Endothelial cell of umbilical vein (primary cell): ENCODE measurements around the gene FSD1. TPM values are rescaled to one million over a fixed set of nuclear protein-coding genes. Genes with fewer than 3 reads are reported as not detected.

Source experiments
- BruUV-seq: library from RNA; stranded (reverse); fragments of 400-500 nt; replicated peaks from 2 replicates; lab custom pipeline; 2021; lab: Mats Ljungman, UMichigan
- CTCF ChIA-PET: fragments of 300-600, 350-600 bp; sonication (Branson Sonifier 250); formaldehyde crosslinking; loops from one replicate; lab custom pipeline; 2021; ENCODE audit warnings: antibody characterized with exemption, inconsistent platforms; lab: Charles Lee
- POLR2A ChIA-PET: fragments of 300-600, 350-600 bp; sonication (Branson Sonifier 250); formaldehyde crosslinking; loops from one replicate; lab custom pipeline; 2021; ENCODE audit warnings: antibody characterized with exemption, inconsistent platforms; lab: Charles Lee
- DNase-seq: peaks from one replicate; pipeline ENCODE4 v3.0.0-alpha.2; 2011; ENCODE audit warnings: low read depth, low spot score
- FAIRE-seq: peaks from 2 replicates; lab custom pipeline; 2011; peaks lifted over from hg19 to GRCh38; lab: Jason Lieb, UNC
- H2AFZ ChIP-seq: 2 replicates; pipeline ENCODE4 v1.6.0; 2012; ENCODE audit warnings: low read depth, low read length, control low read depth, inconsistent platforms
- H3K27ac ChIP-seq: 2 replicates; pipeline ENCODE4 v1.5.1; 2011; ENCODE audit warnings: low read depth, mild to moderate bottlenecking, control low read depth, low read length, moderate library complexity; ENCODE audit not compliant: insufficient read depth
- H3K27me3 ChIP-seq, 2 experiments: 2 replicates each; pipeline versions ENCODE4 v1.6.0 to v1.6.1; 2011; ENCODE audit warnings: low read length in 2 of 2, mixed read lengths in 1 of 2; ENCODE audit not compliant: control insufficient read depth in 2 of 2, insufficient read depth in 2 of 2
- H3K36me3 ChIP-seq, 2 experiments: 2 replicates in 1 of 2; 3 replicates in 1 of 2; pipeline ENCODE4 v1.5.1; 2011; ENCODE audit warnings: low read length in 2 of 2, mild to moderate bottlenecking in 1 of 2, moderate library complexity in 1 of 2; ENCODE audit not compliant: control insufficient read depth in 2 of 2, insufficient read depth in 2 of 2; ENCODE audit errors: extremely low read depth in 1 of 2
- H3K4me1 ChIP-seq: 3 replicates; pipeline ENCODE4 v1.5.1; 2011; ENCODE audit warnings: mild to moderate bottlenecking, low read length; ENCODE audit not compliant: control insufficient read depth, insufficient read depth; ENCODE audit errors: extremely low read depth
- H3K4me2 ChIP-seq: 2 replicates; pipeline ENCODE4 v1.6.1; 2011; ENCODE audit warnings: low read length, control low read depth, mixed read lengths; ENCODE audit not compliant: insufficient read depth
- H3K4me3 ChIP-seq, 3 experiments: fragments of 200-600 bp in 1 of 3; sonication (generic), shearing (Covaris generic) in 1 of 3; replicated peaks in 1 of 3; 2 replicates each; pipeline ENCODE4 v1.5.1; 2011 to 2016; ENCODE audit warnings: control low read depth in 3 of 3, low read length in 3 of 3, mild to moderate bottlenecking in 2 of 3, inconsistent platforms in 1 of 3, low read depth in 1 of 3, moderate library complexity in 1 of 3; ENCODE audit not compliant: insufficient read depth in 1 of 3
- H3K79me2 ChIP-seq: 2 replicates; pipeline ENCODE4 v1.6.0; 2012; ENCODE audit warnings: low read length, inconsistent platforms; ENCODE audit not compliant: control insufficient read depth, insufficient read depth
- H3K9ac ChIP-seq: replicated peaks from 2 replicates; pipeline ENCODE3; 2011; ENCODE audit warnings: low read length, control low read depth; ENCODE audit not compliant: insufficient read depth; ENCODE audit errors: extremely low read depth
- H3K9me1 ChIP-seq: replicated peaks from 3 replicates; pipeline ENCODE4 v1.6.0; 2011; ENCODE audit warnings: mild to moderate bottlenecking, low read length; ENCODE audit not compliant: control insufficient read depth, insufficient read depth; ENCODE audit errors: extremely low read depth
- H3K9me3 ChIP-seq: replicated peaks from 2 replicates; pipeline ENCODE4 v1.5.1; 2012; ENCODE audit warnings: low read length, inconsistent platforms; ENCODE audit not compliant: control insufficient read depth, insufficient read depth
- H4K20me1 ChIP-seq: replicated peaks from 2 replicates; pipeline ENCODE3; 2011; ENCODE audit warnings: mild to moderate bottlenecking, low read length; ENCODE audit not compliant: control insufficient read depth, insufficient read depth; ENCODE audit errors: extremely low read depth
- EZH2 ChIP-seq: IDR thresholded peaks from 2 replicates; pipeline ENCODE4 v1.6.1; 2012; ENCODE audit warnings: borderline replicate concordance, low read depth, mild to moderate bottlenecking, moderate library complexity, low read length, inconsistent platforms; ENCODE audit not compliant: severe bottlenecking
- FOS ChIP-seq: IDR thresholded peaks from 2 replicates; pipeline ENCODE4 v1.6.1; 2011; ENCODE audit warnings: mild to moderate bottlenecking, low read length, moderate library complexity, borderline replicate concordance; ENCODE audit not compliant: insufficient read depth
- GATA2 ChIP-seq: IDR thresholded peaks from 2 replicates; pipeline ENCODE4 v1.7.0; 2011; ENCODE audit warnings: low read depth, mild to moderate bottlenecking, moderate library complexity, mixed read lengths, low read length; ENCODE audit not compliant: insufficient read length, insufficient read depth
- JUN ChIP-seq: IDR thresholded peaks from 2 replicates; pipeline ENCODE4 v1.6.1; 2011; ENCODE audit warnings: borderline replicate concordance, low read depth; ENCODE audit not compliant: insufficient read length, insufficient read depth
- MYC ChIP-seq: IDR thresholded peaks from one replicate; pipeline ENCODE4 v1.6.1; 2011; ENCODE audit warnings: mild to moderate bottlenecking, low read depth, low read length
- POLR2A ChIP-seq: IDR thresholded peaks from 2 replicates; pipeline ENCODE4 v1.6.1; 2012; ENCODE audit warnings: low read depth, mild to moderate bottlenecking, control low read depth, low read length
- POLR2AphosphoS5 ChIP-seq: IDR thresholded peaks from 2 replicates; pipeline ENCODE4 v1.6.1; 2012; ENCODE audit warnings: low read depth, mild to moderate bottlenecking, control low read depth, low read length, moderate library complexity; ENCODE audit not compliant: insufficient read depth
- dilution Hi-C: fragments of 300-500 bp; cut with MboI; formaldehyde crosslinking; loops from one replicate; pipeline ENCODE4 v1.15.0; 2019; ENCODE audit warnings: low sequenced_read_pairs; ENCODE audit not compliant: extremely low pct_ligation_motif_present
- intact Hi-C: fragments of 100-400 bp; cut with micrococcal nuclease; formaldehyde crosslinking; loops from one replicate; pipeline ENCODE4 v1.10.0; 2022
- polyA plus RNA-seq, 4 experiments: library from polyadenylated mRNA; depleted of rRNA in 3 of 4; stranded (reverse) in 3 of 4; unstranded in 1 of 4; fragments of >200 nt; gene quantifications; 2 replicates each; pipeline versions ENCODE4 v1.2.1 to v1.2.3, GENCODE V29; 2011 to 2012; ENCODE audit warnings: missing spikeins in 1 of 4
- total RNA-seq: library from RNA; stranded (reverse); gene quantifications from 2 replicates; pipeline ENCODE4 v1.2.3, GENCODE V29; 2021
- TF ChIP-seq, protein P1 (sequence below), 2 donors: IDR thresholded peaks; 1 replicate in 1 of 2; 2 replicates in 1 of 2; pipeline ENCODE4 v1.5.1; 2011; ENCODE audit warnings: low read length in 2 of 2, mild to moderate bottlenecking in 2 of 2, moderate library complexity in 2 of 2, control low read depth in 1 of 2, inconsistent platforms in 1 of 2, low read depth in 1 of 2; ENCODE audit not compliant: insufficient read depth in 1 of 2; ENCODE audit errors: extremely low read depth in 1 of 2
- TF ChIP-seq, protein P2 (sequence below): IDR thresholded peaks from 2 replicates; pipeline ENCODE4 v1.6.1; 2011; ENCODE audit not compliant: insufficient read depth, insufficient read length

FSD1 gene
- total and polyA plus RNA-seq, 2 donors (not counting 3 experiments of a cell fraction or from before 2014, with no cell fraction given): 25.8 to 55.5 TPM

DNA sequence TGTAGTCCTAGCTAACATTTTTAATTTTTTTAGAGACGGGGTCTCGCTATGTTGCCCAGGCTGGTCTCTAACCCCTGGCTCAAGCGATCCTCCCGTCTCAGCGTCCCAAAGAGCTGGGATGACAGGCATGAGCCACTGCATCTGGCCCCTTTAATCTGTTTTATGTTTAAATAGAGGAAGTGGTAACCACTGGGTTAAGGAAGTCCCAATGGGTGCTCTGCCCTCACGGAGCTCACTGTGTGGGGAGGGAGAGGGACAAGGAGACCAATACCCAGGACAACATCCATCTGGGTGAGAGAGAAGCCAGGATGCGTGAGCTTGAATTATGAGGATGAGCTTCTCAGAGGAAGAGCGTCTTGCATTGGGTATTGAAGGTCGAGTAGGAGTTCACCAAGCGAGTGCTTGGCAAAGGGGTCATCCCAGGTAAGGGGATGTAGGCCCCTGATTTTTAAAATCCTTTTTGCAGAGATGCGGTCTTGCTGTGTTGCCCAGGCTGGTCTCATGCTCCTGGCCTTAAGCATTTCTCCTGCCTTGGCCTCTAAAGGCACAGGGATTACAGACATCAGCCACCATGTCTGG is 43.7 kb upstream of the FSD1 start:
- H3K4me3 ChIP-seq: no peak overlapping the region
- intact Hi-C loops (no loop called here), dilution Hi-C loops (no loop called here)
- H3K9me3 ChIP-seq: no peaks in the 10 kb centered on the region
- no peak overlapping the region for H3K9ac ChIP-seq
- no peaks in the 10 kb centered on the region for H3K9me1 ChIP-seq
- H3K27me3 ChIP-seq: no peaks in the 10 kb centered on the region
- BruUV-seq: no TSS peak
- POLR2A ChIA-PET: no interaction called here
- FAIRE-seq (no peak), DNase-seq (no peak)
- CTCF ChIA-PET: interaction anchor here (0.9 kb wide), 1 partner anchor 92 kb away, joined by 3 read pairs; no protein-coding TSS in a partner anchor
- TF ChIP-seq, protein P1, sequence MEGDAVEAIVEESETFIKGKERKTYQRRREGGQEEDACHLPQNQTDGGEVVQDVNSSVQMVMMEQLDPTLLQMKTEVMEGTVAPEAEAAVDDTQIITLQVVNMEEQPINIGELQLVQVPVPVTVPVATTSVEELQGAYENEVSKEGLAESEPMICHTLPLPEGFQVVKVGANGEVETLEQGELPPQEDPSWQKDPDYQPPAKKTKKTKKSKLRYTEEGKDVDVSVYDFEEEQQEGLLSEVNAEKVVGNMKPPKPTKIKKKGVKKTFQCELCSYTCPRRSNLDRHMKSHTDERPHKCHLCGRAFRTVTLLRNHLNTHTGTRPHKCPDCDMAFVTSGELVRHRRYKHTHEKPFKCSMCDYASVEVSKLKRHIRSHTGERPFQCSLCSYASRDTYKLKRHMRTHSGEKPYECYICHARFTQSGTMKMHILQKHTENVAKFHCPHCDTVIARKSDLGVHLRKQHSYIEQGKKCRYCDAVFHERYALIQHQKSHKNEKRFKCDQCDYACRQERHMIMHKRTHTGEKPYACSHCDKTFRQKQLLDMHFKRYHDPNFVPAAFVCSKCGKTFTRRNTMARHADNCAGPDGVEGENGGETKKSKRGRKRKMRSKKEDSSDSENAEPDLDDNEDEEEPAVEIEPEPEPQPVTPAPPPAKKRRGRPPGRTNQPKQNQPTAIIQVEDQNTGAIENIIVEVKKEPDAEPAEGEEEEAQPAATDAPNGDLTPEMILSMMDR (IDR thresholded peaks at IDR 0.05; ENCODE audit: extremely low read depth in 1 of 2, insufficient read depth in 1 of 2, low read depth in 1 of 2, low read length in 2 of 2): no peak
- no peak for TF ChIP-seq POLR2A
- TF ChIP-seq GATA2: no peak
- no peak for TF ChIP-seq EZH2
- TF ChIP-seq JUN: no peak
- TF ChIP-seq FOS: no peak
- no peak for TF ChIP-seq MYC
- no peak for TF ChIP-seq POLR2AphosphoS5
- TF ChIP-seq, protein P2, sequence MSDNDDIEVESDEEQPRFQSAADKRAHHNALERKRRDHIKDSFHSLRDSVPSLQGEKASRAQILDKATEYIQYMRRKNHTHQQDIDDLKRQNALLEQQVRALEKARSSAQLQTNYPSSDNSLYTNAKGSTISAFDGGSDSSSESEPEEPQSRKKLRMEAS: no peak
- no peak overlapping the region for H2AFZ ChIP-seq
- peaks cover 10 to 26% of the 10 kb centered on the region in 2 experiments for H3K36me3 ChIP-seq
- no peaks in the 10 kb centered on the region for H3K79me2 ChIP-seq
- H3K27ac ChIP-seq: no peak overlapping the region
- H3K4me2 ChIP-seq: no peak overlapping the region
- no peaks in the 10 kb centered on the region for H3K4me1 ChIP-seq
- H4K20me1 ChIP-seq: no peaks in the 10 kb centered on the region
